ENCODE results near the gene NFIC.

The NFIC gene

DNA sequence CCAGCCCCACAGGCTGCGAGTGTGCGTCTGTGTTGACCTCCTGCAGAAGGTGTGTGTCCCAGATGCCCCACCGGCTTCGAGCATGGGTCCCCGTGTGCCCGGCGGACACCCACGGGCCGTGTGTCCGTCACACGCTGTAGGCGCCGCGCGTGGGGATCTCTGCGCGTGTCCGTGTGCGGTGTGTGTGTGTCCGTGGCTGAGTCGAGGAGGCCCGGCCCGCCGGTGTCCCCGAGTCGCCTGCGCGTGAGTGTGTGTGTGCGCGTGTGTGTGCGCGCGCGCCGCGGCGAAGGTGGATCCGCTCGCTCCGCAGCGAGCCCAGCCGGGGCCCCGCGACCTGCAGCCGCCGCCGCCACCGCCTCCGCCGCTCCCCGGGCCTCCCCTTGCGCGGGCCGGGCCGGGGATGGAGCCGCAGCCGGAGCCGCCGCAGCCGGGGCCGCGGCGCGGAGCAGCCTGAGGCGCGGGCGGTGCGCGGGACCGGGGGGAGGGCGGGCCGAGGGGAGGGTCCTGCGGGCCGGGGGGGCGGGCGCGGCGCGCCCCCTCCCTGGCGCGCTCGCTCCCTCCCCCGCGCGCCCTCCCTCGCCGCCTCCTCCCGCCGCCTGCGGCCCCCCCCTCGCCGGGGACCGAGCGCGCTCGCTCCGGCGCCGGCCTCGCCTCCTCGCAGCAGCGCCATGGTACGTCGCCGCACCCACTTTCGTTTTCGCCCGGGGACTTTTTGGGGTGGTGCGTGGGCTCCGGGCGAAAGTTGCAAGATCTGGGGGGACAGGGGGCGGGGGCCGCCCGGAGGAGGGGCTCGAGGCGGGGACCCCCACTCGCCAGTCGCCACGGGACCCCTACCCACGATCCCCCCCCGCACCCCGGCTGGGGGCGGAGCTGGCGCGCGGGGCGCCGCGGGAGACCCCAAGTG lies 7.1 kb upstream of the NFIC start:
- peak; percentile 81 for DNase-seq (ENCODE audit: low spot score)

GRCh38 chr19:3359919-3360420 lies 6.4 kb upstream of the NFIC start:
- no peak for DNase-seq (ENCODE audit: low spot score)

DNA sequence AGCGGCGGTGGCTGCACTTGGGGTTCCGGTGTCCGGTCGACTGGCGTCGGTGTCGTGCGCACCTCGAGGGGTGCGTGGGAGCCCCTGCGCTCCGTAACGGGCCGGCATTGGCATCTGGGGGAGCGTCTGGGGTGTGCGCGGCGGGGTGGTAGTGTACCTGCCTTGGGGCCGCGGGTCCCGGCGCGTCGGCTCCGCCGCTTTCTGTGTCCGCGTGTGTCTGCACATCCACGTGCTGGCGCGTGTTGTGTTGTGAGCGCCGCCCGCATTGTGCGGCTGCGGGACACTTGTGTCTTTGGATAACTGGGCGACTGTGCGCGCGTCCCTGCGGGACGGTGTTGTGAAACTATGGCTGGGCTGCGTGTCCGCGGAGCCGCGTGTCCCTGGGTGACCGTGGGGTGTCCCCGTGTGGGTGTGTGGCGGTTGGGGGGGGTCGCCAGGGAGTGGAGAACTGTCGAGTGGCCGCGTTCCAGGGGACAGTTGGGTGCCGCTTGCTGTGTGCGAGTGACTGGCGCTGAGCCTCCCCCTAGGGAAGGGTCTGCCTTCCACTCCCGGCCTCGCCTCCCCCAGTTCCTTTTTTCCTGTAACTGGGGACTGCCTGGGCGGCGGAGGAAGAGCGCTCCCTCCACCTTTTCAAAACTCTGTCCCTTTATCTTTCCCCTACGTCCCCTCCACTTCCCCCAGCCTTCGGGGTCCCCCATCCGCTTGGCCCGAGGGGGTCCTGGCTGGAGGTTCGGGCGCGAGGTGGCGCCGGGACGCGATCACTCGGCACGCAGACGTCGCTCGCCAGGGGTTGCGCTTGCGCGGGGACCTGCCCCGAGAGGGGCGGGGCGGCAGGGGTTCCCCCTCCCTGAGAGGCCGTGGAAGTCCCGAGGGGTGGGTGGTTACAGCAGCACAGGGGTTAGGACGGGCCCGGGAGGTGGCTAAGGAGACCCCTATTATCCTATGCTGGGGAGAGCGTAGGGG lies 5.7 kb upstream of the NFIC start:
- DNase-seq (ENCODE audit: low spot score) = peak; percentile 74

- DNase-seq (ENCODE audit: low spot score) = no peak
Observed at GRCh38 chr19:3361384-3362216, 4.8 kb upstream of the NFIC start.

GRCh38 chr19:3362217-3362906 lies 4.0 kb upstream of the NFIC start:
- DNase-seq (ENCODE audit: low spot score) = no peak

- no peak for DNase-seq (ENCODE audit: low spot score)
Observed at GRCh38 chr19:3363841-3364500, 2.4 kb upstream of the NFIC start.

DNA sequence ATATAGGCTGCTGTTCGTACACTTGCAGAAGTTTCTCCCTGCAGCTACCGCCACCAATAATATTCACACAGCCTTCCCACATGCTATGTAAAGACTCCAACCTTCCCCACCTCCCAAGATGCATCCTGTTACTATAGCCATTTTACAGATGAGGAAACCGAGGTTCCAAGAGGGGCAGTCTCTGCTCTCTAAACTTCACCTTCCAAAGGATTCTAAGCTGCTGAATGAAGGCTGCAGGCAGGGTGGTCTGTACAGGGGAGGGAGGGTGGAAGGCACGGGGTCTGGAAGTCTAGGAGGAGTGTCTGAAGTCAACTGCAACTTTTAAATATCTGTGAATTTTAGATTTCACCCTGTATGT lies 1.9 kb upstream of the NFIC start:
- DNase-seq (ENCODE audit: low spot score) = no peak

- DNase-seq (ENCODE audit: low spot score) = no peak
Observed at GRCh38 chr19:3365093-3365835, 1.1 kb upstream of the NFIC start.

DNA sequence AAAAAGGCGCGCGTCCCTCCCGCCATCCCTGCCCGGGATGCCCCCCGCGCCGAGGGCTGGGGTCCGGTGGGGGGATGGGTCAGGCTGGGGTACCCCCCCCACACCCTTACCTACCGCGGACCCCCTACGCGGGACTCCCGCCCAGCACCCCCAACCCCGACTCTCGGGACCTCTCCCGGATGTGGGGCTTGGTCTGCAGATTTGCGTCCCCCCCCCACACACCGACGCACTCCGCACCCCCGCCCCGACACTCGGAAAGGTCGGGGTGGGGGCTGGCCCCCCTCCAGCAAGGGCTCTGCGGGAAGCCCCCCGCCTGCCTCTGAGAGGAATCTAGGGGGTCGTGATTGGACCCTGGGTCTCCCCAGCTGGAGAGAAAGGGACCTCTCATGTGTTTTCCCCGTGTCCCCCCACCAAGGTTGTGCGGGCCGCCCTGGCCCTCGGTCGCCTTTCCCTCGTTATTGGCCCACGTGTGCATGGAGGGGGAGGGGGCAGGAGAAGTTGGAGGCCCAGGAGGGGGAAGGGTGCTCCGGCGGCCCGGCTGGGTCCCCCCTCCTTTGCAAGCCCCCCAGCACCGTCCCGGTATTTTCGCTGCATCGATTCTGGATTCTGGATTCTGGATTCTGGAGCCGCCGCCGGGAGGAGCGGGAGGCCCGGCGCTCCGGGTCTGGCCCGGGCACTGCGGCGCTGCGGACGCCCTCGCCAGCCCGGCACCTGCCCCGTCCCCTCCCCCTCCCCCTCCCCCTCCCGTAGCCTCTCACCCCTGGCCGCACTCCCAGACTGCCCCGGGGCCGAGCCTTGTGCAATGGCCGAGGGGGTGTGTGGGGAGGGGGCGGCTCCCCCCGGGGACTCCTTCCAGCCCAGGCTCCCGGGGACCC lies 607 bp downstream of the NFIC start:
- DNase-seq (ENCODE audit: low spot score) = no peak

DNA sequence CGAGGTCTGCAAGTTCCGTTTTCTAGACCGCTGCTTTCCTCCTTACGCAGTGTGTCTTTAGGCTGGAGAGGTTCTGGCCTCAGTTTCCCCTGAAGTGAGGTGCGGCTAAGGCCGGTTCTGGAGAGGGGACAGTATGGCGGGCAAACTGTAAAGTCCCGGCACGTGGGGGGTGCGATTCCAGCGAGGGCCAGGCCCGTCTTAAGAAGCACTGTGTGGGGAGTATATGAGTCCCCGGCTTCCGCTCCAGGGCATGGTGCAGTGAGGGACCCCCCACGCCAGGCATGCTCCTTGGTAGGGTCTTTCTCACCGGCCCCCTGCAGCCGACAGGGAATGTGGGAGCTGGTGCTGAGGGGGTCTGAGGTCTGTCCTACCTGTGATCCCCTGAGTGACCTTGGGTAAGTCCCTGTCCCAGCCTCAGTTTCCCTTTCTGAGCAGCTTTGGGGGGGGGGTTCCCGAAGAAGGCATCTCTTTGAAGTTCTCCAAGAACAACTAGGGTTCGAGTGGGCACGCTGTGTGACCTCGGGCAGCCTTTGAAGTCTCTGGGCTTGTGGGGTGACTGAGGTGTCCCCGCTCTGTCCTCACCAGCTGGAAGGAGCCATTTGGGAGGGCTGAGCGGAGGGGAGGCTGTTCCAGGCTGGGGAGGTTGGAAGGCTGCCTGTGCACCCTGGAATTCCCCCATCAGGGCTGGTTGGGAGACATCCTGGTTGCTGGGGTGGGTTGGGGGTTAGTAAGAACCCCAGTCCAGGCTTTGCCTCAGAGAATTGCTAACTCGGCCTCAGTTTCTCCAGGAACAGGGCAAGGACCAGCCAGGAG lies 1.5 kb downstream of the NFIC start:
- DNase-seq (ENCODE audit: low spot score) = no peak

- DNase-seq (ENCODE audit: low spot score) = no peak
Observed at GRCh38 chr19:3368441-3368795, 2.0 kb downstream of the NFIC start.

- DNase-seq (ENCODE audit: low spot score) = no peak
Observed at GRCh38 chr19:3368848-3369336, 2.5 kb downstream of the NFIC start.

- DNase-seq (ENCODE audit: low spot score) = no peak
Observed at GRCh38 chr19:3369337-3370213, 3.2 kb downstream of the NFIC start.

DNA sequence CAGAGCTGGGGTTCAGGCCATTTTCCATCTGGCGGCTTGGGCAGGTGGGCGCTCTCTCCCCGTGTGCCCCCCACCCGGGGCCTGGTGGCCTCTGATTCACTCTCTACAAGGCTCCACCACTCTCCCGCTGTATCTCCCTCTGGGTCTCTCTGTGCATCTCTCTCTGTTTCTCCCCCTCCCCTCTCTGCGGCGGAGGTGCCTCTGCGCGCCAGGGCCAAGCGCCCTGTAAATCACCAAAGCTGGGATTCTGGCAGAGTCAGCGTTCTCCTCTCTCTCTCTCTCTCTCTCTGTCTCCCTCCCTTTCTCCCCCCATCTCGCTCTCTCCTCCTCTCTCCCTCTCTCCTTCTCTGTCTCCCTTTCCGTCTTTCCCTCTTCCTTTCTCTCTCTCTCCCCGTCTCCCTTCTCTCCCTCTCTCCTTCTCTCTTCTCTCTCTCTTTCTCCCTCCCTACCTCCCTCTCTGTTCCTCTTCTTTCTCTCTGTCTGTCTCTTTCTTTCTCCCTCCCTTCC lies 3.9 kb downstream of the NFIC start:
- DNase-seq (ENCODE audit: low spot score) = no peak

GRCh38 chr19:3370728-3371591 lies 4.6 kb downstream of the NFIC start:
- DNase-seq (ENCODE audit: low spot score) = no peak

DNA sequence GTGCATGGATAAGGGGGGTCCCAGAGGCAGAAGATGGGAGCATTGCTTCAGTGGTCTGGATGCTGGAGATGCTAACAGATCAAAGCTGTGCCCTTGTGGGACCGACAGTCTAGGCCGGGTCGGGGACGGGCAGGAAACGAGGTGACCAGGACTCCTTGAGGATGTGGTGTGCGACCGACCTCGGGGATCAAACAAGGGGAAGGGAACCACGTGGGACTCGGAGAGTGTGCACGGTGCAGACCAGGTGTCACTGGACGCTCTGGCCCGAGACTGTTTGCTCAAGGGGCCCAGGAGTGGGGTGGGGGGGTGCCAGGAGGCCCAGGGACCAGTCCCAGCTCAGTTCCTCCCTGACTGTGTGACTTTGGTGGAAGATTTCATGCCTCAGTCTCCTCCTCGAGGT lies 6.0 kb downstream of the NFIC start:
- no peak for DNase-seq (ENCODE audit: low spot score)
